AG04450 (cell line): ENCODE measurements around the gene MAML3. TPM values are rescaled to one million over a fixed set of nuclear protein-coding genes. Genes with fewer than 3 reads are reported as not detected.

Experiments
- CTCF ChIA-PET: fragments of 300-600, 350-600 bp; formaldehyde crosslinking; extraction: SDS; loops from one replicate; lab custom pipeline; 2022; ENCODE audit warnings: antibody characterized with exemption, inconsistent platforms; lab: Charles Lee
- POLR2A ChIA-PET: fragments of 350-600 bp; formaldehyde crosslinking; extraction: SDS; loops from one replicate; lab custom pipeline; 2021; ENCODE audit warnings: antibody characterized with exemption, inconsistent platforms; lab: Yijun Ruan, JAX
- DNase-seq: peaks from one replicate; pipeline ENCODE4 v3.0.0-alpha.2; 2011; ENCODE audit warnings: low read depth, low spot score
- H3K27ac ChIP-seq: one replicate; pipeline ENCODE4 v1.5.1; 2012; ENCODE audit warnings: low read depth, low read length, control low read depth
- H3K27me3 ChIP-seq: one replicate; pipeline ENCODE4 v1.6.0; 2012; ENCODE audit warnings: low read length; ENCODE audit not compliant: control insufficient read depth, insufficient read depth
- H3K4me3 ChIP-seq: 2 replicates; pipeline ENCODE4 v1.5.1; 2011; ENCODE audit warnings: mild to moderate bottlenecking, low read depth, low read length, control low read depth
- H3K9me3 ChIP-seq: 2 replicates; pipeline ENCODE4 v1.5.1; 2012; ENCODE audit warnings: low read length; ENCODE audit not compliant: control insufficient read depth, insufficient read depth
- polyA plus RNA-seq: library from polyadenylated mRNA; depleted of rRNA; stranded (reverse); fragments of >200 nt; gene quantifications from 2 replicates; pipeline ENCODE4 v1.2.3, GENCODE V29; 2011
- TF ChIP-seq, protein P1 (sequence below): IDR thresholded peaks from 2 replicates; pipeline ENCODE4 v1.5.1; 2011; ENCODE audit warnings: low read depth, low read length, control low read depth, inconsistent platforms

Gene MAML3
- polyA plus RNA-seq, 1 experiment: 4.1 TPM

DNA sequence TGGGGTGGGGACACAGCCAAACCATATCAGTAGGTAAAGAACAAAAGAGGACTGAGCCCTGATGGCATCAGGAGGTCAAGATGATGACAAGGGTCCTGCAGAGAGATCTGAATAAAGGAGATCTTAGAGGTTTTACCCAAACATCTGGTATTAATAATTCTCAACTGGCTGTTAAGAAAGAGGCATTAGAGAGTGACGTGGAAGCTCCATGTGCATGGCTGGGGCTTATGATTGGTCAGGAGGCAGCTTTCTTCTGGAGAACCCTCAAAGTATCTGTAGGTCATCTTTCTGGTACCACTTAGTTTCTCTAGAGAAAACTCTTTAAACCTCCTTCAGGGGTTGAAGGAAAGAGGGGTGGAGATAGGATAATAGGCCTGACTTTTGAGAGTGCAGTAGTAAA, 469.6 kb downstream of the MAML3 start:
- ChIA-PET CTCF (interaction anchor here (3.9 kb wide), 1 partner anchor 28 kb away, joined by 22 read pairs; no protein-coding TSS in a partner anchor), POLR2A (interaction anchor here (1.2 kb wide), 1 partner anchor 26 kb away, joined by 4 read pairs; no protein-coding TSS in a partner anchor)
- Histone ChIP-seq H3K27me3 (no peaks in the 10 kb centered on the region), H3K27ac (no peak overlapping the region), H3K9me3 (peaks cover 3% of the 10 kb centered on the region; the same call in 1 of the 2 replicates), H3K4me3 (no peak overlapping the region)
- TF ChIP-seq, protein P1, sequence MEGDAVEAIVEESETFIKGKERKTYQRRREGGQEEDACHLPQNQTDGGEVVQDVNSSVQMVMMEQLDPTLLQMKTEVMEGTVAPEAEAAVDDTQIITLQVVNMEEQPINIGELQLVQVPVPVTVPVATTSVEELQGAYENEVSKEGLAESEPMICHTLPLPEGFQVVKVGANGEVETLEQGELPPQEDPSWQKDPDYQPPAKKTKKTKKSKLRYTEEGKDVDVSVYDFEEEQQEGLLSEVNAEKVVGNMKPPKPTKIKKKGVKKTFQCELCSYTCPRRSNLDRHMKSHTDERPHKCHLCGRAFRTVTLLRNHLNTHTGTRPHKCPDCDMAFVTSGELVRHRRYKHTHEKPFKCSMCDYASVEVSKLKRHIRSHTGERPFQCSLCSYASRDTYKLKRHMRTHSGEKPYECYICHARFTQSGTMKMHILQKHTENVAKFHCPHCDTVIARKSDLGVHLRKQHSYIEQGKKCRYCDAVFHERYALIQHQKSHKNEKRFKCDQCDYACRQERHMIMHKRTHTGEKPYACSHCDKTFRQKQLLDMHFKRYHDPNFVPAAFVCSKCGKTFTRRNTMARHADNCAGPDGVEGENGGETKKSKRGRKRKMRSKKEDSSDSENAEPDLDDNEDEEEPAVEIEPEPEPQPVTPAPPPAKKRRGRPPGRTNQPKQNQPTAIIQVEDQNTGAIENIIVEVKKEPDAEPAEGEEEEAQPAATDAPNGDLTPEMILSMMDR: no peak
- DNase-seq: no peak

DNA sequence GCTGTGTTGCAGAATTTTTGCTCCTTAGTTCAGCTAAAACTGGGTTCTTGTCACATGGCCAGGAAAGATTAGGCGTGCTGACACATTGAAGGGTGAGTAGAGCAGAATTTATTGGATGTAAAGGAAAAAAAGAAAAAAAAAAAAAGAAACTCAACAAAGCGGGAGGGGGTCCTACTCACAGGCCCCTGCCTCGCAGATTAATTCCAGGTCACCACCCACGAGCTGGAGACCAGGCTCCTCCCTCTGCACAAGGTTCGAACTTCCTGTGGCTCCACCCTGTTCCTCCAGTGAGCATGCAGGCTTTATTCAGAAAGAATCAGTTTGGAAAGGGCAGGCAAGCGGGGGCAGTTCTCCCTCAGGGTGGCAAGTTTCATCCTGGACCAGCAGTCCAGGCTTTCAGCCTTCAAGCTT, 471.2 kb downstream of the MAML3 start:
- Histone ChIP-seq H3K27me3 (no peaks in the 10 kb centered on the region), H3K4me3 (no peak overlapping the region), H3K27ac (peak overlapping the region; percentile 68), H3K9me3 (peaks cover 3% of the 10 kb centered on the region; the same call in 1 of the 2 replicates)
- ChIA-PET CTCF (interaction anchor here (0.7 to 3.9 kb wide), 3 partner anchors 17 to 28 kb away, joined by 3 to 22 read pairs (median 4); no protein-coding TSS in a partner anchor), POLR2A (no interaction called here)
- DNase-seq: no peak
- TF ChIP-seq, protein P1: no peak

DNA sequence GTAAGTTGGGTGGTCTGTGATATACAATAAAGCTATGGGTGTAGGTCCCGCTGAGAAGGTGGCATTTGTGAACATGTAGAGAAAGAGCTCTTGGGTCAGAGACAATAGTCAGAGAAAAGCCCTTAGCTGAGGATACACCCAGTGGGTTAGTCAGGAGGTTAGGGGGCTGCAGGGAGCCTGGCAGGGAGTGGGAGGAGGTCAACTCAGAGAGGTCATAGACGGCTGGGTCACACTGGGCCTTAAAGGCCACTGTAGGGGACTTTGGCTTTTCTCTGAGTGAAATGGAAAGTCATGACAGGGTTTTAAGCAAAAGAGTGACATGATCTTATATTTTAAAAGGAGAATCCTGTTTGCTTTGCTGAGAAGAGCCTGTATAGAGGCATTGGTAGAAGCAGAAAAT, 471.7 kb downstream of the MAML3 start:
- ChIA-PET CTCF (interaction anchor here (0.7 to 3.9 kb wide), 3 partner anchors 17 to 28 kb away, joined by 3 to 22 read pairs (median 4); no protein-coding TSS in a partner anchor), POLR2A (no interaction called here)
- no peak for DNase-seq
- TF ChIP-seq, protein P1: no peak
- no peaks in the 10 kb centered on the region for H3K27me3 ChIP-seq
- no peak overlapping the region for H3K4me3 ChIP-seq
- no peak overlapping the region for H3K27ac ChIP-seq
- H3K9me3 ChIP-seq: peaks cover 3% of the 10 kb centered on the region; the same call in 1 of the 2 replicates

DNA sequence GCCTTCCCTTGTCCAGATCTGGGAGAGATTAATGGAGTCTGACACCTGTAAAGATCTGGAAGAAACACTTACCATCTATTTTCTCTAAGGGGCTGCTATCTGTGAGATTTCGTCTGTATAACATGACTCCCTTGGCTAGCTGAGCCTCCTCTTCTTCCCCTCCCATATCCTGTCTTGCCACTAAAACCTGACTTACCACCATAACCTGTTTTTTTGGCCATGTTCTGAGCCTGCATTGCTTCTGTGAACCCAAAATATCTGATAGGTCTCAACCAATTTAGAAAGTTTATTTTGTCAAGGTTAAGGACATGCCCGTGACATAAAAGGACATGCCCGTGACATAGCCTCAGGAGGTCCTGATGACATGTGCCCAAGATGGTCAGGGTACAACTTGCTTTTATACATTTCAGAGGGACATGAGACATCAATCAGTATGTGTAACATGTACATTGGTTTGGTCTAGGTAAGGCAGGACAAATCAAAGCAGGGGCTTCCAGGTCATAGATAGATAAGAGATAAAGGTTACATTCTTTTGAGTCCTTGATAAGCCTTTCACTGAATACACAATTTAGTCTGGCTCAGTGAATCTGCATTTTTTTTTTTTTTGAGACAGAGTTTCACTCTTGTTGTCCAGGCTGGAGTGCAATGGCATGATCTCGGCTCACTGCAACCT, 476.9 kb downstream of the MAML3 start:
- POLR2A ChIA-PET: no interaction called here

DNA sequence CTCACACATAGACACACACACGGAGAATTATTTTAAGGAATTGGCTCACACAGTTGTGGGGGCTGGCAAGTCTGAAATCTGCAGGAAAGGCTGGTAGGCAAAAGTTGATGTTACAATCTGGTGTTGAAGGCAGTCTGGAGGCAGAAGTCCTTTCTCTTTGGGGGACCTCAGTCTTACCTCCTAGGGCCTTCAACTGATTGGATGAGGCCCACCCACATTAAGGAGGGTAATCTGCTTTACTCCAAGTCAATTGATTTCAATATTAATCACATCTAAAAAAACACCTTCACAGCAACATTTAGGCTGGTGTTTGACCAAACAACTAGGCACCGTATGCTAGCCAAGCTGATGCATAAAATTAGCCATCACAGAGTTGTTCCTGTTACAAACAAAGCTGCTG, 477.6 kb downstream of the MAML3 start:
- ChIA-PET POLR2A (no interaction called here), CTCF (no interaction called here)
- no peaks in the 10 kb centered on the region for H3K9me3 ChIP-seq
- H3K4me3 ChIP-seq: no peak overlapping the region
- no peak for DNase-seq
- TF ChIP-seq, protein P1: no peak
- no peak overlapping the region for H3K27ac ChIP-seq
- no peaks in the 10 kb centered on the region for H3K27me3 ChIP-seq

More for the DNA sequence above, 476.9 kb downstream of the MAML3 start:
- Histone ChIP-seq H3K27me3 (no peaks in the 10 kb centered on the region), H3K27ac (no peak overlapping the region), H3K4me3 (no peak overlapping the region), H3K9me3 (no peaks in the 10 kb centered on the region)
- TF ChIP-seq, protein P1: no peak
- CTCF ChIA-PET: no interaction called here
- no peak for DNase-seq
